Sigmoid colon (tissue), 3 donors: ENCODE data around the gene ALDOB.

ENCODE experiments used
- CTCF ChIP-seq, 4 experiments: fragments of 450-650 bp in 3 of 4; fragments of 200-600 bp in 1 of 4; IDR thresholded peaks; one replicate each; pipeline ENCODE4 v1.5.1; 2016 to 2019; ENCODE audit warnings: antibody characterized with exemption in 4 of 4, mild to moderate bottlenecking in 3 of 4, moderate library complexity in 2 of 4
- POLR2A ChIP-seq, 2 donors: fragments of 450-650 bp; IDR thresholded peaks; one replicate each; pipeline ENCODE4 v1.6.1; 2016; ENCODE audit warnings: antibody characterized with exemption in 2 of 2, mild to moderate bottlenecking in 2 of 2, moderate library complexity in 2 of 2

GRCh38 chr9:101443364-101443771, 7.8 kb upstream of the ALDOB start:
- TF ChIP-seq CTCF (IDR thresholded peaks at IDR 0.05) = no peak
- TF ChIP-seq POLR2A (IDR thresholded peaks at IDR 0.05) = no peak
